ENCODE measurements around the gene PAK3.
A peak's percentile ranks its signal among the peaks of the same experiment; 100 is the strongest.

The PAK3 gene

GRCh38 chrX:111095974-111096895 is at the start of gene PAK3:
TSS of gene PAK3 (plus strand) at chrX:111096191. CDS start at chrX:111123104, 26,913 bp downstream.
- Histone ChIP-seq H3K27ac (ENCODE audit: low read length) (no peak within 1 kb of the TSS), H3K4me3 (ENCODE audit: low read depth in 1 of 2, low read length in 2 of 2) (peak within 1 kb of the TSS; percentile 61 to 70), H3K36me3 (ENCODE audit: control insufficient read depth in 1 of 2, insufficient read depth in 2 of 2, low read length in 2 of 2) (no peaks in the 10 kb centered on the region), H3K4me1 (ENCODE audit: control insufficient read depth in 1 of 2, insufficient read depth in 2 of 2, low read length in 2 of 2) (no peaks in the 10 kb centered on the region), H3K9me3 (ENCODE audit: control insufficient read depth in 1 of 2, low read length in 2 of 2) (no peaks in the 10 kb centered on the region), H3K27me3 (ENCODE audit: low read depth, low read length) (no peaks in the 10 kb centered on the region)

- Histone ChIP-seq H3K9me3 (ENCODE audit: control insufficient read depth in 1 of 2, low read length in 2 of 2) (no peaks in the 10 kb centered on the region), H3K36me3 (ENCODE audit: control insufficient read depth in 1 of 2, insufficient read depth in 2 of 2, low read length in 2 of 2) (no peaks in the 10 kb centered on the region), H3K4me3 (ENCODE audit: low read depth in 1 of 2, low read length in 2 of 2) (no peak overlapping the region), H3K27ac (ENCODE audit: low read length) (no peak overlapping the region), H3K4me1 (ENCODE audit: control insufficient read depth in 1 of 2, insufficient read depth in 2 of 2, low read length in 2 of 2) (no peaks in the 10 kb centered on the region), H3K27me3 (ENCODE audit: low read depth, low read length) (no peaks in the 10 kb centered on the region)
These were observed 48.4 kb upstream of the PAK3 start for GRCh38 chrX:111047575-111047974.

GRCh38 chrX:111052478-111052877 is 43.5 kb upstream of the PAK3 start:
- Histone ChIP-seq H3K36me3 (ENCODE audit: control insufficient read depth in 1 of 2, insufficient read depth in 2 of 2, low read length in 2 of 2) (no peaks in the 10 kb centered on the region), H3K27ac (ENCODE audit: low read length) (no peak overlapping the region), H3K27me3 (ENCODE audit: low read depth, low read length) (no peaks in the 10 kb centered on the region), H3K4me3 (ENCODE audit: low read depth in 1 of 2, low read length in 2 of 2) (no peak overlapping the region), H3K9me3 (ENCODE audit: control insufficient read depth in 1 of 2, low read length in 2 of 2) (no peaks in the 10 kb centered on the region), H3K4me1 (ENCODE audit: control insufficient read depth in 1 of 2, insufficient read depth in 2 of 2, low read length in 2 of 2) (no peaks in the 10 kb centered on the region)

GRCh38 chrX:111071542-111072277 is 24.3 kb upstream of the PAK3 start:
- Histone ChIP-seq H3K27ac (ENCODE audit: low read length) (no peak overlapping the region), H3K27me3 (ENCODE audit: low read depth, low read length) (no peaks in the 10 kb centered on the region), H3K9me3 (ENCODE audit: control insufficient read depth in 1 of 2, low read length in 2 of 2) (no peaks in the 10 kb centered on the region), H3K36me3 (ENCODE audit: control insufficient read depth in 1 of 2, insufficient read depth in 2 of 2, low read length in 2 of 2) (no peaks in the 10 kb centered on the region), H3K4me1 (ENCODE audit: control insufficient read depth in 1 of 2, insufficient read depth in 2 of 2, low read length in 2 of 2) (no peaks in the 10 kb centered on the region), H3K4me3 (ENCODE audit: low read depth in 1 of 2, low read length in 2 of 2) (no peak overlapping the region)

GRCh38 chrX:111083081-111083480 is 12.9 kb upstream of the PAK3 start:
- H3K27me3 ChIP-seq (ENCODE audit: low read depth, low read length) = no peaks in the 10 kb centered on the region
- no peaks in the 10 kb centered on the region for H3K9me3 ChIP-seq (ENCODE audit: control insufficient read depth in 1 of 2, low read length in 2 of 2)
- no peaks in the 10 kb centered on the region for H3K4me1 ChIP-seq (ENCODE audit: control insufficient read depth in 1 of 2, insufficient read depth in 2 of 2, low read length in 2 of 2)
- no peak overlapping the region for H3K27ac ChIP-seq (ENCODE audit: low read length)
- H3K4me3 ChIP-seq (ENCODE audit: low read depth in 1 of 2, low read length in 2 of 2) = no peak overlapping the region
- H3K36me3 ChIP-seq (ENCODE audit: control insufficient read depth in 1 of 2, insufficient read depth in 2 of 2, low read length in 2 of 2) = no peaks in the 10 kb centered on the region

GRCh38 chrX:111086591-111087006 is 9.4 kb upstream of the PAK3 start:
- Histone ChIP-seq H3K9me3 (ENCODE audit: control insufficient read depth in 1 of 2, low read length in 2 of 2) (no peaks in the 10 kb centered on the region), H3K27me3 (ENCODE audit: low read depth, low read length) (no peaks in the 10 kb centered on the region), H3K4me1 (ENCODE audit: control insufficient read depth in 1 of 2, insufficient read depth in 2 of 2, low read length in 2 of 2) (no peaks in the 10 kb centered on the region), H3K4me3 (ENCODE audit: low read depth in 1 of 2, low read length in 2 of 2) (no peak overlapping the region), H3K27ac (ENCODE audit: low read length) (no peak overlapping the region), H3K36me3 (ENCODE audit: control insufficient read depth in 1 of 2, insufficient read depth in 2 of 2, low read length in 2 of 2) (no peaks in the 10 kb centered on the region)

- Histone ChIP-seq H3K4me1 (ENCODE audit: control insufficient read depth in 1 of 2, insufficient read depth in 2 of 2, low read length in 2 of 2) (no peaks in the 10 kb centered on the region), H3K4me3 (ENCODE audit: low read depth in 1 of 2, low read length in 2 of 2) (no peak overlapping the region), H3K9me3 (ENCODE audit: control insufficient read depth in 1 of 2, low read length in 2 of 2) (no peaks in the 10 kb centered on the region), H3K27ac (ENCODE audit: low read length) (no peak overlapping the region), H3K27me3 (ENCODE audit: low read depth, low read length) (no peaks in the 10 kb centered on the region), H3K36me3 (ENCODE audit: control insufficient read depth in 1 of 2, insufficient read depth in 2 of 2, low read length in 2 of 2) (no peaks in the 10 kb centered on the region)
These were observed 7.4 kb upstream of the PAK3 start for GRCh38 chrX:111088628-111089027.

- Histone ChIP-seq H3K27me3 (ENCODE audit: low read depth, low read length) (no peaks in the 10 kb centered on the region), H3K4me3 (ENCODE audit: low read depth in 1 of 2, low read length in 2 of 2) (no peak overlapping the region), H3K36me3 (ENCODE audit: control insufficient read depth in 1 of 2, insufficient read depth in 2 of 2, low read length in 2 of 2) (no peaks in the 10 kb centered on the region), H3K4me1 (ENCODE audit: control insufficient read depth in 1 of 2, insufficient read depth in 2 of 2, low read length in 2 of 2) (no peaks in the 10 kb centered on the region), H3K9me3 (ENCODE audit: control insufficient read depth in 1 of 2, low read length in 2 of 2) (no peaks in the 10 kb centered on the region), H3K27ac (ENCODE audit: low read length) (no peak overlapping the region)
These were observed 5.5 kb upstream of the PAK3 start for GRCh38 chrX:111090458-111090857.

GRCh38 chrX:111098874-111099273 is 2.9 kb downstream of the PAK3 start:
- Histone ChIP-seq H3K4me1 (ENCODE audit: control insufficient read depth in 1 of 2, insufficient read depth in 2 of 2, low read length in 2 of 2) (peaks cover 0 to 16% of the 10 kb centered on the region in 2 donors), H3K27me3 (ENCODE audit: low read depth, low read length) (no peaks in the 10 kb centered on the region), H3K27ac (ENCODE audit: low read length) (no peak overlapping the region), H3K9me3 (ENCODE audit: control insufficient read depth in 1 of 2, low read length in 2 of 2) (no peaks in the 10 kb centered on the region), H3K4me3 (ENCODE audit: low read depth in 1 of 2, low read length in 2 of 2) (no peak overlapping the region), H3K36me3 (ENCODE audit: control insufficient read depth in 1 of 2, insufficient read depth in 2 of 2, low read length in 2 of 2) (no peaks in the 10 kb centered on the region)

- Histone ChIP-seq H3K4me1 (ENCODE audit: control insufficient read depth in 1 of 2, insufficient read depth in 2 of 2, low read length in 2 of 2) (peaks cover 0 to 16% of the 10 kb centered on the region in 2 donors), H3K27me3 (ENCODE audit: low read depth, low read length) (no peaks in the 10 kb centered on the region), H3K4me3 (ENCODE audit: low read depth in 1 of 2, low read length in 2 of 2) (no peak overlapping the region), H3K36me3 (ENCODE audit: control insufficient read depth in 1 of 2, insufficient read depth in 2 of 2, low read length in 2 of 2) (no peaks in the 10 kb centered on the region), H3K27ac (ENCODE audit: low read length) (no peak overlapping the region), H3K9me3 (ENCODE audit: control insufficient read depth in 1 of 2, low read length in 2 of 2) (no peaks in the 10 kb centered on the region)
These were observed 4.2 kb downstream of the PAK3 start for GRCh38 chrX:111100191-111100590.

- H3K36me3 ChIP-seq (ENCODE audit: control insufficient read depth in 1 of 2, insufficient read depth in 2 of 2, low read length in 2 of 2) = no peaks in the 10 kb centered on the region
- H3K4me1 ChIP-seq (ENCODE audit: control insufficient read depth in 1 of 2, insufficient read depth in 2 of 2, low read length in 2 of 2) = peaks cover 0 to 16% of the 10 kb centered on the region in 2 donors
- H3K27ac ChIP-seq (ENCODE audit: low read length) = no peak overlapping the region
- H3K27me3 ChIP-seq (ENCODE audit: low read depth, low read length) = no peaks in the 10 kb centered on the region
- no peaks in the 10 kb centered on the region for H3K9me3 ChIP-seq (ENCODE audit: control insufficient read depth in 1 of 2, low read length in 2 of 2)
- H3K4me3 ChIP-seq (ENCODE audit: low read depth in 1 of 2, low read length in 2 of 2) = no peak overlapping the region
These were observed 5.6 kb downstream of the PAK3 start for GRCh38 chrX:111101580-111101979.

All from muscle layer of duodenum (tissue), 2 donors.